Measurements from ENCODE around the gene R3HDM4. TPM values are rescaled to one million over a fixed set of nuclear protein-coding genes. Genes with fewer than 3 reads are reported as not detected.
A peak's percentile ranks its signal among the peaks of the same experiment; 100 is the strongest.

Gene R3HDM4
- total and polyA plus RNA-seq, 10 donors, result 41.0 to 175 (median 89.1) TPM

GRCh38 chr19:929203-929890, 16.3 kb upstream of the R3HDM4 start:
- WGBS, 5 donors, result 91 to 97% (median 95%) methylated on average over 21 to 51 of the region's 51 CpGs
- Histone ChIP-seq H3K4me3 (no peak overlapping the region), H3K27me3 (replicated peaks in 1 of 7) (no peaks in the 10 kb centered on the region), H3K36me3 (peaks cover 0 to 51% (median 11%) of the 10 kb centered on the region in 6 donors), H3K4me1 (peaks cover 20 to 87% (median 51%) of the 10 kb centered on the region in 6 donors), H3K9me3 (no peaks in the 10 kb centered on the region), H3K27ac (peak overlapping the region in 2 of 8 donors; percentile 97 to 98)
- DNase-seq, result no peak
- intact Hi-C loops (cut with DNase I; ENCODE audit: low total_unique reads), result loop anchor here (10.0 kb wide), 1 partner anchor 145 kb away; no protein-coding TSS in a partner anchor
- TF ChIP-seq, protein P1, sequence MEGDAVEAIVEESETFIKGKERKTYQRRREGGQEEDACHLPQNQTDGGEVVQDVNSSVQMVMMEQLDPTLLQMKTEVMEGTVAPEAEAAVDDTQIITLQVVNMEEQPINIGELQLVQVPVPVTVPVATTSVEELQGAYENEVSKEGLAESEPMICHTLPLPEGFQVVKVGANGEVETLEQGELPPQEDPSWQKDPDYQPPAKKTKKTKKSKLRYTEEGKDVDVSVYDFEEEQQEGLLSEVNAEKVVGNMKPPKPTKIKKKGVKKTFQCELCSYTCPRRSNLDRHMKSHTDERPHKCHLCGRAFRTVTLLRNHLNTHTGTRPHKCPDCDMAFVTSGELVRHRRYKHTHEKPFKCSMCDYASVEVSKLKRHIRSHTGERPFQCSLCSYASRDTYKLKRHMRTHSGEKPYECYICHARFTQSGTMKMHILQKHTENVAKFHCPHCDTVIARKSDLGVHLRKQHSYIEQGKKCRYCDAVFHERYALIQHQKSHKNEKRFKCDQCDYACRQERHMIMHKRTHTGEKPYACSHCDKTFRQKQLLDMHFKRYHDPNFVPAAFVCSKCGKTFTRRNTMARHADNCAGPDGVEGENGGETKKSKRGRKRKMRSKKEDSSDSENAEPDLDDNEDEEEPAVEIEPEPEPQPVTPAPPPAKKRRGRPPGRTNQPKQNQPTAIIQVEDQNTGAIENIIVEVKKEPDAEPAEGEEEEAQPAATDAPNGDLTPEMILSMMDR (IDR thresholded peaks at IDR 0.05 in 8 of 11, conservative IDR thresholded peaks at IDR 0.05 in 3 of 11), result no peak
- no peak for TF ChIP-seq POLR2A (IDR thresholded peaks at IDR 0.05)
- peak in 1 of 3 donors; percentile 48 for TF ChIP-seq POLR2AphosphoS5 (IDR thresholded peaks at IDR 0.05)

DNA sequence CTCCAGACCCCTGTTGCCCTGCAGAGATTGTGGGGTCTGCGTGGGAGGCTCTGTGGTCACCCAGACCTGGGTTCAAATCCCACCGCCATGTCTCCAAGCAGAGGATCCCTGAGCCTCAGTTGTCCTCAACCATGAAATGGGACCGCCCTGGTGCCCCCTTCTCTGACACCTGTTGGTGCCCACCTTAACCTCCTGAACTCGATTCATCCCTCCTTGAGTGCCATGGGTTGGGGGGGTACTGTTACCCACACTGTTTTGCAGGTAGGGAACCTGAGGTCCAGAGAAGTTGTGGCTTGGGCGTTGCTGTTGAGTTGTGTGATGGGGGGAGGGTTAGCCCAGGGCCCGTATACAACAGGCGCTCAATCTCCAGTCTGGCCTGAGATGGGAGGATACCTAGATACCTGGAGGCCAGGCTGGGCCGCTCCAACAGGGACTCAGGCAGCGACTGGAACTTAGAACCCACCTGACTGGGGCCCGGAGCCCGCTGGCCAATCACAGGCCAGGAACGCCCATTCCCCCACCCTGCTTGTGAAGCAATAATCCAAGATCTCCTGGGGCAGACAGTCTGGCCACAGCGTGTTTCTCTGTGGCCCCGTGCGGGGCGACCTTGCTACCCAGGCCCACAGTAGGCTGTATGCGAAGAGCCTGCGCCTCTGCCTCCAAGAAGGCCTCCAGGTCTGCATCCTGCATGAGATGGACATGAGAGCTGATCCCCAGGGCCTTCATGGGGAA, 15.6 kb upstream of the R3HDM4 start:
- H3K27ac ChIP-seq, result peak overlapping the region in 6 of 8 donors; percentile 87 to 98 (median 95)
- no peaks in the 10 kb centered on the region for H3K27me3 ChIP-seq (replicated peaks in 1 of 7)
- DNase-seq, result no peak
- 72 to 94% (median 81%) methylated on average over 14 to 18 of the region's 18 CpGs for WGBS, 5 donors
- TF ChIP-seq POLR2AphosphoS5 (IDR thresholded peaks at IDR 0.05) (no peak), POLR2A (IDR thresholded peaks at IDR 0.05) (no peak)
- TF ChIP-seq, protein P1 (IDR thresholded peaks at IDR 0.05 in 8 of 11, conservative IDR thresholded peaks at IDR 0.05 in 3 of 11), result no peak
- peaks cover 14 to 87% (median 51%) of the 10 kb centered on the region in 6 donors for H3K4me1 ChIP-seq
- peaks cover 0 to 44% (median 11%) of the 10 kb centered on the region in 6 donors for H3K36me3 ChIP-seq
- H3K4me3 ChIP-seq, result peak overlapping the region in 1 of 8 donors; percentile 80
- no peaks in the 10 kb centered on the region for H3K9me3 ChIP-seq
- intact Hi-C loops (cut with DNase I; ENCODE audit: low total_unique reads), result loop anchor here (10.0 kb wide), 1 partner anchor 144 kb away; no protein-coding TSS in a partner anchor

GRCh38 chr19:927780-928401, 14.9 kb upstream of the R3HDM4 start:
- Histone ChIP-seq H3K4me1 (peaks cover 6 to 84% (median 45%) of the 10 kb centered on the region in 6 donors), H3K9me3 (no peaks in the 10 kb centered on the region), H3K27me3 (replicated peaks in 1 of 7) (no peaks in the 10 kb centered on the region), H3K4me3 (peak overlapping the region in 7 of 8 donors; percentile 60 to 90 (median 88)), H3K36me3 (peaks cover 0 to 42% (median 11%) of the 10 kb centered on the region in 6 donors), H3K27ac (peak overlapping the region in 7 of 8 donors; percentile 87 to 98 (median 95))
- intact Hi-C loops (cut with DNase I; ENCODE audit: low total_unique reads), result loop anchor here (10.0 kb wide), 1 partner anchor 143 kb away; no protein-coding TSS in a partner anchor
- 70 to 94% (median 83%) methylated on average over 3 to 12 of the region's 12 CpGs for WGBS, 5 donors
- DNase-seq, result no peak
- TF ChIP-seq POLR2A (IDR thresholded peaks at IDR 0.05) (no peak), POLR2AphosphoS5 (IDR thresholded peaks at IDR 0.05) (peak in 1 of 3 donors; percentile 14)

GRCh38 chr19:927351-927779, 14.3 kb upstream of the R3HDM4 start:
- Histone ChIP-seq H3K27ac (peak overlapping the region in 7 of 8 donors; percentile 87 to 98 (median 95)), H3K4me3 (peak overlapping the region; percentile 43 to 90 (median 87)), H3K27me3 (replicated peaks in 1 of 7) (no peaks in the 10 kb centered on the region), H3K36me3 (peaks cover 0 to 37% (median 11%) of the 10 kb centered on the region in 6 donors), H3K9me3 (no peaks in the 10 kb centered on the region), H3K4me1 (peaks cover 1 to 79% (median 40%) of the 10 kb centered on the region in 6 donors)
- intact Hi-C loops (cut with DNase I; ENCODE audit: low total_unique reads), result loop anchor here (10.0 kb wide), 1 partner anchor 143 kb away; no protein-coding TSS in a partner anchor
- no peak for DNase-seq
- WGBS, 5 donors, result 2 to 47% (median 16%) methylated on average over 3 to 15 of the region's 15 CpGs
- TF ChIP-seq, protein P1 (IDR thresholded peaks at IDR 0.05 in 8 of 11, conservative IDR thresholded peaks at IDR 0.05 in 3 of 11), result no peak
- TF ChIP-seq POLR2A (IDR thresholded peaks at IDR 0.05), result no peak
- no peak for TF ChIP-seq POLR2AphosphoS5 (IDR thresholded peaks at IDR 0.05)
